HG03066 (cell line): ENCODE data around the gene SELENON.

Experiments
- ATAC-seq: cut with Tn5 transposase; IDR thresholded peaks from one replicate; pipeline ENCODE4 v1.9.1; 2021; ENCODE audit warnings: low read depth; ENCODE audit not compliant: unreplicated experiment

SELENON gene

GRCh38 chr1:25856856-25857255, 56.9 kb downstream of the SELENON start:
- ATAC-seq = no peak

- ATAC-seq = no peak
Observed at GRCh38 chr1:25858494-25858893, 58.5 kb downstream of the SELENON start.

- peak; percentile 95 for ATAC-seq
Observed at GRCh38 chr1:25858906-25859789, 59.2 kb downstream of the SELENON start, which contains the start of gene AUNIP. Gene AUNIP, minus strand, starts transcription at chr1:25859457. Its CDS starts 100 bp downstream, at chr1:25859357.

GRCh38 chr1:25861316-25862286, 61.6 kb downstream of the SELENON start:
- ATAC-seq = no peak

- ATAC-seq = no peak
Observed at GRCh38 chr1:25862785-25863485, 62.9 kb downstream of the SELENON start.

GRCh38 chr1:25863486-25864262, 63.7 kb downstream of the SELENON start:
- no peak for ATAC-seq

GRCh38 chr1:25864434-25864833, 64.4 kb downstream of the SELENON start:
- no peak for ATAC-seq

- ATAC-seq = no peak
Observed at GRCh38 chr1:25866288-25866687, 66.3 kb downstream of the SELENON start.

- ATAC-seq = no peak
Observed at GRCh38 chr1:25867210-25867991, 67.4 kb downstream of the SELENON start.
